GM12878 (cell line): Measurements from ENCODE around the gene CDH15. TPM values are rescaled to one million over a fixed set of nuclear protein-coding genes. Genes with fewer than 3 reads are reported as not detected.

Source experiments
- ATAC-seq: fragments of 200-7000 bp; cut with Tn5 transposase; 3 replicates; pipeline ENCODE4 v1.9.1; 2020; ENCODE audit warnings: mild to moderate bottlenecking, moderate library complexity
- BruUV-seq: library from RNA; stranded (reverse); fragments of 400-500 nt; replicated peaks from 2 replicates; lab custom pipeline; 2021; lab: Mats Ljungman, UMichigan
- CTCF ChIA-PET: fragments of 300-600 bp; sonication (Branson Sonifier 250); formaldehyde crosslinking; extraction: SDS; loops from one replicate; lab custom pipeline; 2021; ENCODE audit warnings: inconsistent platforms; lab: Yijun Ruan, JAX
- POLR2A ChIA-PET: fragments of 350-600 bp; formaldehyde crosslinking; extraction: SDS; loops from one replicate; lab custom pipeline; 2021; ENCODE audit warnings: inconsistent platforms; lab: Charles Lee
- RAD21 ChIA-PET: fragments of 300-600 bp; sonication (Branson Sonifier 250); formaldehyde crosslinking; loops from one replicate; lab custom pipeline; 2023; ENCODE audit warnings: antibody characterized with exemption; ENCODE audit not compliant: unreplicated experiment; lab: Charles Lee
- SMC1A ChIA-PET: fragments of 300-600 bp; sonication (Branson Sonifier 250); formaldehyde crosslinking; loops from one replicate; lab custom pipeline; 2023; ENCODE audit not compliant: unreplicated experiment, uncharacterized antibody; lab: Charles Lee
- DNase-seq: peaks from one replicate; pipeline ENCODE4 v3.0.0-alpha.2; 2011; ENCODE audit warnings: low read depth, low spot score
- FAIRE-seq: peaks from 3 replicates; lab custom pipeline; 2011; peaks lifted over from hg19 to GRCh38; lab: Jason Lieb, UNC
- H2AFZ ChIP-seq: 2 replicates; pipeline ENCODE4 v1.6.0; 2011; ENCODE audit warnings: low read depth, low read length, control low read depth; ENCODE audit not compliant: control insufficient read depth
- H3K27ac ChIP-seq: 2 replicates; pipeline ENCODE4 v1.5.1; 2011; ENCODE audit warnings: control low read depth; ENCODE audit not compliant: control insufficient read depth, insufficient read depth
- H3K27me3 ChIP-seq, 2 experiments: replicated peaks in 1 of 2; 2 replicates each; pipeline versions ENCODE4 v1.6.0 to v1.6.1; 2011; ENCODE audit warnings: low read length in 1 of 2; ENCODE audit not compliant: control insufficient read depth in 2 of 2, insufficient read depth in 2 of 2
- H3K36me3 ChIP-seq, 2 experiments: 2 replicates each; pipeline ENCODE4 v1.5.1; 2011; ENCODE audit warnings: low read length in 1 of 2; ENCODE audit not compliant: control insufficient read depth in 2 of 2, insufficient read depth in 2 of 2
- H3K4me1 ChIP-seq: 2 replicates; pipeline ENCODE4 v1.6.1; 2011; ENCODE audit warnings: mild to moderate bottlenecking, low read length, moderate library complexity, mixed read lengths; ENCODE audit not compliant: control insufficient read depth, insufficient read depth
- H3K4me2 ChIP-seq: 2 replicates; pipeline ENCODE4 v1.6.0; 2011; ENCODE audit warnings: control low read depth; ENCODE audit not compliant: control insufficient read depth, insufficient read depth
- H3K4me3 ChIP-seq: fragments of 200-600 bp; sonication (generic); 2 replicates; pipeline ENCODE4 v1.5.1; 2016
- H3K79me2 ChIP-seq: 2 replicates; pipeline ENCODE4 v1.6.0; 2011; ENCODE audit warnings: low read length; ENCODE audit not compliant: control insufficient read depth, insufficient read depth
- H3K9ac ChIP-seq: 2 replicates; pipeline ENCODE4 v1.8.0; 2011; ENCODE audit warnings: low read length, control low read depth, mixed read lengths; ENCODE audit not compliant: control insufficient read depth, insufficient read depth
- H3K9me3 ChIP-seq: replicated peaks from 3 replicates; pipeline ENCODE4 v1.5.1; 2011; ENCODE audit warnings: mild to moderate bottlenecking, low read length; ENCODE audit not compliant: control insufficient read depth, insufficient read depth
- H4K20me1 ChIP-seq: 2 replicates; pipeline ENCODE4 v1.6.0; 2011; ENCODE audit not compliant: control insufficient read depth, insufficient read depth
- CREM ChIP-seq: IDR thresholded peaks from 2 replicates; pipeline ENCODE4 v1.6.1; 2014; ENCODE audit warnings: antibody characterized with exemption, low read depth
- ETV6 ChIP-seq, 2 experiments: fragments of 450-650 bp in 1 of 2; IDR thresholded peaks in 1 of 2; conservative IDR thresholded peaks in 1 of 2; 2 replicates each; pipeline ENCODE4 v1.6.1; 2014; ENCODE audit warnings: antibody characterized with exemption in 1 of 2, borderline replicate concordance in 1 of 2, low read depth in 1 of 2, mild to moderate bottlenecking in 1 of 2, moderate library complexity in 1 of 2
- FOXK2 ChIP-seq: fragments of 450-650 bp; IDR thresholded peaks from 2 replicates; pipeline ENCODE4 v1.6.1; 2017; ENCODE audit warnings: mild to moderate bottlenecking, moderate library complexity
- NFYB ChIP-seq: IDR thresholded peaks from 2 replicates; pipeline ENCODE4 v1.6.1; 2011; ENCODE audit warnings: low read depth, mild to moderate bottlenecking, low read length, improper control_type of control experiment, moderate library complexity; ENCODE audit not compliant: insufficient read depth
- PAX8 ChIP-seq: fragments of 450-650 bp; IDR thresholded peaks from 2 replicates; pipeline ENCODE4 v1.6.1; 2017; ENCODE audit warnings: mild to moderate bottlenecking, moderate library complexity
- SMAD1 ChIP-seq: fragments of 450-650 bp; IDR thresholded peaks from 2 replicates; pipeline ENCODE4 v1.6.1; 2018; ENCODE audit warnings: mild to moderate bottlenecking, low read depth; ENCODE audit not compliant: partially characterized antibody
- ZBTB11 ChIP-seq: fragments of 450-650 bp; formaldehyde crosslinking; IDR thresholded peaks from 2 replicates; pipeline ENCODE4 v1.5.0; 2022; ENCODE audit warnings: mild to moderate bottlenecking, missing genetic modification characterization
- ZBTB4 ChIP-seq: fragments of 450-650 bp; formaldehyde crosslinking; IDR thresholded peaks from 2 replicates; pipeline ENCODE4 v1.4.0; 2022; ENCODE audit warnings: mild to moderate bottlenecking, moderate library complexity
- ZNF622 ChIP-seq: fragments of 450-650 bp; IDR thresholded peaks from 2 replicates; pipeline ENCODE4 v1.6.1; 2017; ENCODE audit warnings: mild to moderate bottlenecking, inconsistent platforms
- ZNF687 ChIP-seq: fragments of 450-650 bp; IDR thresholded peaks from 2 replicates; pipeline ENCODE4 v1.6.1; 2017; ENCODE audit warnings: mild to moderate bottlenecking, moderate library complexity
- WGBS: methylation state at CpG from one replicate; pipeline ENCODE4 v1.1.6; 2016; ENCODE audit warnings: low lambda C conversion rate; ENCODE audit not compliant: insufficient replicate concordance, insufficient coverage; ENCODE audit errors: missing lambda C conversion rate; 5-methylcytosine and 5-hydroxymethylcytosine counted together
- in situ Hi-C: fragments of 300-500 bp; cut with MboI; formaldehyde crosslinking; loops from 9 replicates; pipeline ENCODE4 v1.14.3; 2018; ENCODE audit warnings: mixed read lengths
- intact Hi-C: fragments of 100-400 bp; cut with micrococcal nuclease; formaldehyde crosslinking; loops from one replicate; pipeline ENCODE4 v1.14.2; 2022; ENCODE audit not compliant: unreplicated experiment
- polyA plus RNA-seq, 11 experiments: library from polyadenylated mRNA; depleted of rRNA in 4 of 11; unstranded in 6 of 11; stranded (reverse) in 5 of 11; fragments of >200 nt; fragmentation: Nextera tagmentation in 4 of 11; fragmentation: Illumina TruSeq in 1 of 11; extraction: Ambion mirVana in 4 of 11; extraction: Trizol in 1 of 11; gene quantifications; 1 replicate in 1 of 11; 2 replicates in 10 of 11; pipeline versions ENCODE4 v1.2.1 to v1.2.3, GENCODE V29; 2011 to 2016; ENCODE audit warnings: inconsistent platforms in 2 of 11, missing spikeins in 2 of 11, low read depth in 1 of 11
- total RNA-seq, 4 experiments: library from RNA; depleted of rRNA in 3 of 4; stranded (reverse); fragments of >200 nt in 3 of 4; fragmentation: Illumina TruSeq in 1 of 4; extraction: Trizol in 1 of 4; gene quantifications; 2 replicates each; pipeline versions ENCODE4 v1.2.1 to v1.2.3, GENCODE V29; 2013 to 2021

CDH15 gene
- total and polyA plus RNA-seq, 10 of the 15 experiments (the other 5 are each of a cell fraction or from before 2014, with no cell fraction given) = 0.02 to 0.06 TPM; not detected in 8

GRCh38 chr16:89197633-89198416 is 26.3 kb downstream of the CDH15 start:
- Histone ChIP-seq H3K27me3 (peaks cover 3 to 9% of the 10 kb centered on the region in 2 experiments; a peak in 3 of 4 replicates), H3K36me3 (no peaks in the 10 kb centered on the region), H4K20me1 (no peaks in the 10 kb centered on the region), H3K4me2 (no peak overlapping the region), H3K9ac (no peak overlapping the region), H2AFZ (no peak overlapping the region), H3K27ac (no peak overlapping the region), H3K4me1 (no peaks in the 10 kb centered on the region), H3K9me3 (peaks cover 3% of the 10 kb centered on the region; the same call in 1 of the 3 replicates), H3K4me3 (no peak overlapping the region), H3K79me2 (no peaks in the 10 kb centered on the region)
- FAIRE-seq (no peak), DNase-seq (no peak), ATAC-seq (no peak)
- 58% methylated on average over 26 of the region's 26 CpGs for WGBS
- BruUV-seq = no TSS peak
- RAD21 ChIA-PET = no interaction called here
- CTCF ChIA-PET = interaction anchor here (0.7 kb wide), 1 partner anchor 18 kb away, joined by 3 read pairs; no protein-coding TSS in a partner anchor
- in situ Hi-C loops = no loop called here
- intact Hi-C loops = no loop called here
- SMC1A ChIA-PET = interaction anchor here (0.8 kb wide), 1 partner anchor 10 kb away, joined by 3 read pairs; no protein-coding TSS in a partner anchor
- POLR2A ChIA-PET = no interaction called here
- no peak for TF ChIP-seq CREM
- TF ChIP-seq SMAD1 = no peak
- TF ChIP-seq PAX8 = no peak
- TF ChIP-seq ZNF622 = no peak
- no peak for TF ChIP-seq ZBTB11 (CRISPR knock-in tag)
- TF ChIP-seq FOXK2 = no peak
- no peak for TF ChIP-seq NFYB
- no peak for TF ChIP-seq ZNF687
- TF ChIP-seq ETV6 (conservative IDR thresholded peaks at IDR 0.05 in 1 of 2, IDR thresholded peaks at IDR 0.05 in 1 of 2; ENCODE audit: borderline replicate concordance in 1 of 2, low read depth in 1 of 2) = no peak
- TF ChIP-seq ZBTB4 = no peak
